ENCODE results near the gene NDUFC1. TPM values are rescaled to one million over a fixed set of nuclear protein-coding genes. Genes with fewer than 3 reads are reported as not detected.

Gene NDUFC1
- total RNA-seq, 2 experiments from 2014 or later: 56.2 to 60.6 TPM

- no peak for DNase-seq
- ATAC-seq: no peak
- no peak for TF ChIP-seq CTCF (IDR thresholded peaks at IDR 0.05)
- ChIA-PET CTCF (interaction anchor here (0.7 to 2.8 kb wide), 3 partner anchors 10 to 130 kb away, joined by 3 to 7 read pairs (median 3); no protein-coding TSS in a partner anchor), POLR2A (no interaction called here)
- Mint-ChIP-seq H3K9me3 (peaks cover 6% of the 10 kb centered on the region), H3K36me3 (ENCODE audit: low read depth) (peaks cover 23% of the 10 kb centered on the region), H3K27ac (no peak overlapping the region), H3K4me3 (no peak overlapping the region), H3K27me3 (no peaks in the 10 kb centered on the region), H3K4me1 (ENCODE audit: low read depth) (no peaks in the 10 kb centered on the region)
- intact Hi-C loops (cut with micrococcal nuclease): no loop called here
Observed at GRCh38 chr4:139286186-139286698, 16.0 kb downstream of the NDUFC1 start.

GRCh38 chr4:139282721-139283075, 19.6 kb downstream of the NDUFC1 start:
- H3K36me3 Mint-ChIP-seq (ENCODE audit: low read depth): peaks cover 9% of the 10 kb centered on the region
- no peak overlapping the region for H3K4me3 Mint-ChIP-seq
- no peak for DNase-seq
- peaks cover 13% of the 10 kb centered on the region for H3K4me1 Mint-ChIP-seq (ENCODE audit: low read depth)
- intact Hi-C loops (cut with micrococcal nuclease): no loop called here
- no peak for ATAC-seq
- TF ChIP-seq CTCF (IDR thresholded peaks at IDR 0.05): no peak
- peaks cover 26% of the 10 kb centered on the region for H3K27me3 Mint-ChIP-seq
- H3K9me3 Mint-ChIP-seq: peaks cover 6% of the 10 kb centered on the region
- ChIA-PET POLR2A (no interaction called here), CTCF (interaction anchor here (1.2 to 1.6 kb wide), 2 partner anchors 13 to 252 kb away, joined by 5 to 8 read pairs; no protein-coding TSS in a partner anchor)
- H3K27ac Mint-ChIP-seq: no peak overlapping the region

GRCh38 chr4:139282065-139282720, 20.1 kb downstream of the NDUFC1 start:
- ATAC-seq: no peak
- peaks cover 13% of the 10 kb centered on the region for H3K4me1 Mint-ChIP-seq (ENCODE audit: low read depth)
- CTCF ChIA-PET: interaction anchor here (1.2 to 1.5 kb wide), 3 partner anchors 18 to 252 kb away, joined by 3 to 5 read pairs (median 4); partner anchors contain the start of gene NAA15
- no peak overlapping the region for H3K4me3 Mint-ChIP-seq
- intact Hi-C loops (cut with micrococcal nuclease): no loop called here
- peaks cover 9% of the 10 kb centered on the region for H3K36me3 Mint-ChIP-seq (ENCODE audit: low read depth)
- no peak for TF ChIP-seq CTCF (IDR thresholded peaks at IDR 0.05)
- H3K27me3 Mint-ChIP-seq: peaks cover 28% of the 10 kb centered on the region
- DNase-seq: no peak
- H3K9me3 Mint-ChIP-seq: peaks cover 6% of the 10 kb centered on the region
- no peak overlapping the region for H3K27ac Mint-ChIP-seq
- POLR2A ChIA-PET: interaction anchor here (0.7 kb wide), 1 partner anchor 20 kb away, joined by 3 read pairs; the partner anchor contains the start of gene NDUFC1

- no peak within 1 kb of the TSS for H3K27ac Mint-ChIP-seq
- TF ChIP-seq CTCF (IDR thresholded peaks at IDR 0.05): no peak
Observed at GRCh38 chr4:139279760-139280620, 22.3 kb downstream of the NDUFC1 start, which contains the start of gene MGARP. Gene MGARP (minus strand): TSS chr4:139280225. CDS start chr4:139280158, 67 bp downstream.

More at GRCh38 chr4:139279760-139280620, 22.3 kb downstream of the NDUFC1 start, which contains the start of gene MGARP:
- ChIA-PET POLR2A (no interaction called here), CTCF (interaction anchor here (1.4 to 2.2 kb wide), 3 partner anchors 14 to 250 kb away, joined by 5 to 12 read pairs (median 8); no protein-coding TSS in a partner anchor)
- DNase-seq: peak; percentile 38
- H3K27me3 Mint-ChIP-seq: peaks cover 36% of the 10 kb centered on the region
- H3K4me3 Mint-ChIP-seq: peak within 1 kb of the TSS; percentile 72
- H3K36me3 Mint-ChIP-seq (ENCODE audit: low read depth): peaks cover 4% of the 10 kb centered on the region
- peak; percentile 84 for ATAC-seq
- peaks cover 13% of the 10 kb centered on the region for H3K4me1 Mint-ChIP-seq (ENCODE audit: low read depth)
- H3K9me3 Mint-ChIP-seq: peaks cover 6% of the 10 kb centered on the region
- intact Hi-C loops (cut with micrococcal nuclease): no loop called here

Measured in activated CD8-positive, alpha-beta T cell treated with anti-CD3 and anti-CD28 coated beads for 36 hours (primary cell).